GM19395 (cell line): ENCODE measurements around the gene PLS1.
"Not testable (repeated sequence)": the region's sequence is repeated elsewhere in the genome, so short reads cannot be mapped to it uniquely, and the experiment has no call there.

Experiments used
- ATAC-seq: cut with Tn5 transposase; IDR thresholded peaks from one replicate; pipeline ENCODE4 v1.9.1; 2021; ENCODE audit warnings: mild to moderate bottlenecking, moderate library complexity; ENCODE audit not compliant: unreplicated experiment

The PLS1 gene

GRCh38 chr3:142752605-142753004, 156.4 kb downstream of the PLS1 start:
- not testable (repeated sequence) for ATAC-seq

DNA sequence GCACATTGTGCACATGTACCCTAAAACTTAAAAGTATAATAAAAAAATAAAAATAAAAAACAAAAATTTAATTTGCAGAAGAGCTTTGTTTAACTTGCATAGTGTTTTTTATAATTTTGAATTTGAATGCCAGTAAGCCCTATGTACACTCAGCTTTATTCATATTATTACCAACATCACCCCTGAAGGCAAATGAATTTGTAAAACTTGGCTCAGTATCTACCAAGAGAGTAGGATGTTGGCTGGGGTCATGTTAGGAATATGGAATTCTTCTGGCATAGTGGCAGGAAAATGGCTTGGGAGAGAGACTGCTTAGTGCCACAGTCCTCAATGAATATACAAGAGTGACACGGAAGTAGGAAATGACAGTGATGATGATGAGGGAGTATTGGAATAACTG, 158.3 kb downstream of the PLS1 start:
- ATAC-seq, result no peak
